K562 (cell line): Measurements from ENCODE around the gene FAM120B. TPM values are rescaled to one million over a fixed set of nuclear protein-coding genes. Genes with fewer than 3 reads are reported as not detected.

Experiments
- ATAC-seq: fragments of 200-7000 bp; cut with Tn5 transposase; 3 replicates; pipeline ENCODE4 v1.9.1; 2020; ENCODE audit warnings: moderate library complexity
- BruUV-seq: library from RNA; stranded (reverse); fragments of 400-500 nt; replicated peaks from 2 replicates; lab custom pipeline; 2021; lab: Mats Ljungman, UMichigan
- CTCF ChIA-PET: fragments of 300-600 bp; formaldehyde crosslinking; extraction: SDS; loops from one replicate; lab custom pipeline; 2021; ENCODE audit warnings: low intra/inter-chr PET ratio; lab: Yijun Ruan, JAX
- POLR2A ChIA-PET: fragments of 300-600, 350-650 bp; sonication (Branson Sonifier 250); formaldehyde crosslinking; extraction: SDS; loops from one replicate; lab custom pipeline; 2021; ENCODE audit warnings: antibody characterized with exemption, inconsistent platforms; lab: Yijun Ruan, JAX
- DNase-seq, 4 experiments: peaks; one replicate each; pipeline versions ENCODE4 v3.0.0 to v3.0.0-alpha.2; 2011 to 2018; ENCODE audit warnings: low spot score in 3 of 4, mixed read lengths in 3 of 4; ENCODE audit errors: extremely low read depth in 1 of 4
- FAIRE-seq: peaks from 2 replicates; lab custom pipeline; 2011; peaks lifted over from hg19 to GRCh38; lab: Jason Lieb, UNC
- H2AFZ ChIP-seq: 2 replicates; pipeline ENCODE4 v1.6.0; 2011; ENCODE audit warnings: low read depth, low read length, control low read depth, inconsistent platforms
- H3K27ac ChIP-seq: fragments of 200-600 bp; 3 replicates; pipeline ENCODE4 v1.8.0; 2011; ENCODE audit warnings: low read depth, mild to moderate bottlenecking, control low read depth, inconsistent platforms, low read length, moderate library complexity, mixed read lengths; ENCODE audit errors: extremely low read depth
- H3K27me3 ChIP-seq, 2 experiments: fragments of 300-600 bp in 1 of 2; 2 replicates in 1 of 2; 3 replicates in 1 of 2; pipeline versions ENCODE4 v1.6.0 to v1.8.0; 2011; ENCODE audit warnings: inconsistent platforms in 2 of 2, low read length in 2 of 2, mild to moderate bottlenecking in 1 of 2, mixed read lengths in 1 of 2, moderate library complexity in 1 of 2; ENCODE audit not compliant: control insufficient read depth in 2 of 2, insufficient read depth in 2 of 2
- H3K36me3 ChIP-seq: fragments of 300-600 bp; 3 replicates; pipeline ENCODE4 v1.8.0; 2011; ENCODE audit warnings: mild to moderate bottlenecking, low read length, inconsistent platforms; ENCODE audit not compliant: control insufficient read depth, insufficient read depth
- H3K4me1 ChIP-seq, 2 experiments: fragments of 200-600 bp in 1 of 2; replicated peaks in 1 of 2; 2 replicates in 1 of 2; 3 replicates in 1 of 2; pipeline versions ENCODE4 v1.5.1 to v1.8.0; 2011; ENCODE audit warnings: inconsistent platforms in 2 of 2, low read length in 2 of 2, mild to moderate bottlenecking in 1 of 2, mixed read lengths in 1 of 2, moderate library complexity in 1 of 2; ENCODE audit not compliant: control insufficient read depth in 2 of 2, insufficient read depth in 2 of 2
- H3K4me2 ChIP-seq: 2 replicates; pipeline ENCODE4 v1.6.1; 2011; ENCODE audit warnings: low read length, control low read depth, inconsistent platforms, mixed read lengths; ENCODE audit not compliant: insufficient read depth
- H3K4me3 ChIP-seq: fragments of 200-600 bp; sonication (generic), shearing (Covaris generic); 2 replicates; pipeline ENCODE4 v1.5.1; 2016; ENCODE audit warnings: control low read depth, inconsistent platforms
- H3K79me2 ChIP-seq: fragments of 200-600 bp; 3 replicates; pipeline ENCODE4 v1.8.0; 2011; ENCODE audit warnings: low read length, inconsistent platforms; ENCODE audit not compliant: control insufficient read depth, insufficient read depth
- H3K9ac ChIP-seq, 2 experiments: 2 replicates each; pipeline versions ENCODE4 v1.6.0 to v1.6.1; 2011; ENCODE audit warnings: low read depth in 2 of 2, low read length in 2 of 2, control low read depth in 1 of 2, inconsistent platforms in 1 of 2, mild to moderate bottlenecking in 1 of 2, mixed read lengths in 1 of 2; ENCODE audit not compliant: insufficient read depth in 1 of 2
- H3K9me1 ChIP-seq: one replicate; pipeline ENCODE4 v1.6.0; 2011; ENCODE audit warnings: inconsistent platforms, mild to moderate bottlenecking, low read length, moderate library complexity; ENCODE audit not compliant: control insufficient read depth, insufficient read depth
- H3K9me3 ChIP-seq: replicated peaks from 2 replicates; pipeline ENCODE4 v1.5.1; 2011; ENCODE audit warnings: low read depth, low read length, inconsistent platforms; ENCODE audit not compliant: control insufficient read depth, insufficient read depth
- H4K20me1 ChIP-seq: replicated peaks from 2 replicates; pipeline ENCODE4 v1.6.1; 2011; ENCODE audit warnings: low read length, inconsistent platforms, mixed read lengths; ENCODE audit not compliant: control insufficient read depth, insufficient read depth
- MCM3 ChIP-seq: fragments of 450-650 bp; IDR thresholded peaks from 2 replicates; pipeline ENCODE4 v1.6.1; 2016
- PHTF2 ChIP-seq: fragments of 250-450 bp; sonication (Bioruptor Pico); IDR thresholded peaks from 2 replicates; pipeline ENCODE4 v1.5.0; 2021; ENCODE audit warnings: mild to moderate bottlenecking
- SPI1 ChIP-seq: IDR thresholded peaks from 2 replicates; pipeline ENCODE4 v1.6.1; 2011; ENCODE audit warnings: low read depth, low read length, control low read depth, borderline replicate concordance
- ZFP36 ChIP-seq: fragments of 150-350 bp; IDR thresholded peaks from 2 replicates; pipeline ENCODE4 v1.6.1; 2018; ENCODE audit warnings: low read length, low read depth; ENCODE audit not compliant: partially characterized antibody
- WGBS: fragments of 100-300 bp; shearing (Covaris generic); methylation state at CpG from one replicate; pipeline ENCODE4 v1.1.6; 2016; ENCODE audit warnings: low coverage, mixed read lengths; ENCODE audit not compliant: insufficient coverage; ENCODE audit errors: missing lambda C conversion rate; 5-methylcytosine and 5-hydroxymethylcytosine counted together
- in situ Hi-C: fragments of 300-500 bp; cut with MboI; formaldehyde crosslinking; loops from 4 replicates; pipeline ENCODE4 v1.15.0; 2018; ENCODE audit warnings: inconsistent platforms, mixed read lengths
- intact Hi-C: fragments of 100-400 bp; cut with micrococcal nuclease; formaldehyde crosslinking; loops from 2 replicates; pipeline ENCODE4 v1.14.2; 2022
- polyA plus RNA-seq, 8 experiments: library from polyadenylated mRNA; depleted of rRNA in 4 of 8; stranded (reverse) in 5 of 8; unstranded in 3 of 8; fragments of >200 nt; fragmentation: Nextera tagmentation in 2 of 8; fragmentation: Illumina TruSeq in 1 of 8; extraction: Ambion mirVana in 2 of 8; extraction: Trizol in 1 of 8; gene quantifications; 2 replicates each; pipeline versions ENCODE4 v1.2.1 to v1.2.3, GENCODE V29; 2011 to 2014; ENCODE audit warnings: inconsistent platforms in 1 of 8, missing spikeins in 1 of 8
- total RNA-seq, 7 experiments: library from RNA; depleted of rRNA in 6 of 7; stranded (reverse); fragments of >200 nt in 6 of 7; fragmentation: Illumina TruSeq in 2 of 7; extraction: Trizol in 2 of 7; gene quantifications; 2 replicates each; pipeline versions ENCODE4 v1.2.1 to v1.2.3, GENCODE V29; 2011 to 2021; ENCODE audit warnings: low replicate concordance in 1 of 7
- TF ChIP-seq, protein P1 (sequence below): sonication (generic); formaldehyde crosslinking; IDR thresholded peaks from 2 replicates; pipeline ENCODE4 v1.8.0; 2022; ENCODE audit warnings: mild to moderate bottlenecking, missing genetic modification reagents

Gene FAM120B
- total and polyA plus RNA-seq, 9 of the 15 experiments (the other 6 are each of a cell fraction or from before 2014, with no cell fraction given) = 3.5 to 22.6 (median 14.7) TPM

DNA sequence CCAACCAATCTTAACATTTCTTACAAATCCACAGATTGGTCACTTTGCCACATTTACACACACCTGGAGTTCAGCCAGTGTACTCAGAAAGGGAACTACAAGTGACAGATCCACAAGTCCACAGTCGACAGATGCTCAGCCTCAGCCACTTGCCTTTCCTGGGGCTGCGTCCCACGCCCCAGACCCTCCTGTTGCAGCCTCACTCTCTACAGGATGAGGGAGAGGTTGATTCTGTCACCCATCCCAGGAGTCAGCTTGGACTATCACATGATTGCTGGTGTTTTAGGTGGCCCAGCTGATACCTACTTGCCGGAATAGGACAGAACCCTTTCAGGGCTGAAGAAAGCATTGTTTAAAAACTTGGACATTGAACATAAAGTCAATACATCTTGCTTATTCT lies 108.8 kb downstream of the FAM120B start (continued):
- TF ChIP-seq PHTF2 (CRISPR knock-in tag) = no peak

DNA sequence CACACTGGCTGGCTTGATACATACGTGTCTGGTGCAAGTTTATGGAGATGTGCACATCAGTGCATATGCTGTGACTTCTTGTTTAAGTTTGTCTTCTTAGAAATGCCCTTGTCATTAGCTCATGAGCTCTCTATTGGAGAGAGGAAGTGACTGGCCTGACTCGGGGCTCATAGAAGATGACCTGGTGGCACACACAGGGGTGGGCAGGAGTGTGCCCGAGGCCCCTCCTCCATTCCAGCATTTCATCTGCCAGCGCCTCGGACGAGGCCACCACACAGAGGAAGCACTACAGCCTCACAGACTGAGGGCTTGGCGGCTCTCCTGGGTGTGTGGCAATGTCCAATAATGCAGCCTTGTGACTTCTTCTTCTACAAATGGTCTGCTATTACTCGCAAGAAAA lies 109.7 kb downstream of the FAM120B start:
- Histone ChIP-seq H3K4me1 (peaks cover 0 to 3% of the 10 kb centered on the region in 2 experiments; a peak in 1 of 5 replicates), H2AFZ (no peak overlapping the region), H3K27ac (no peak overlapping the region), H3K79me2 (no peaks in the 10 kb centered on the region), H3K4me3 (no peak overlapping the region), H3K27me3 (peaks cover 43 to 57% of the 10 kb centered on the region in 2 experiments), H3K36me3 (no peaks in the 10 kb centered on the region), H3K9ac (no peak overlapping the region), H3K4me2 (no peak overlapping the region), H3K9me3 (no peaks in the 10 kb centered on the region), H3K9me1 (no peaks in the 10 kb centered on the region), H4K20me1 (no peaks in the 10 kb centered on the region)
- DNase-seq = no peak
- no TSS peak for BruUV-seq
- ChIA-PET CTCF (no interaction called here), POLR2A (interaction anchor here (0.7 to 1.7 kb wide), 2 partner anchors 114 to 611 kb away, joined by 3 read pairs; no protein-coding TSS in a partner anchor)
- FAIRE-seq = peak; percentile 42
- 0% methylated on average over 8 of the region's 8 CpGs for WGBS
- no peak; the same call in 2 of the 3 replicates for ATAC-seq
- intact Hi-C loops (no loop called here), in situ Hi-C loops (no loop called here)
- TF ChIP-seq ZFP36 = no peak
- TF ChIP-seq SPI1 = peak; percentile 15; the same call in 1 of the 2 replicates
- TF ChIP-seq MCM3 = no peak
- TF ChIP-seq, protein P1, sequence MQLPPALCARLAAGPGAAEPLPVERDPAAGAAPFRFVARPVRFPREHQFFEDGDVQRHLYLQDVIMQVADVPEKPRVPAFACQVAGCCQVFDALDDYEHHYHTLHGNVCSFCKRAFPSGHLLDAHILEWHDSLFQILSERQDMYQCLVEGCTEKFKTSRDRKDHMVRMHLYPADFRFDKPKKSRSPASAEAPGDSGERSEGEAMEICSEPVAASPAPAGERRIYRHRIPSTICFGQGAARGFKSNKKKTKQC (CRISPR knock-in tag) = no peak
